ENCODE measurements around the gene NHSL1.

Gene NHSL1

DNA sequence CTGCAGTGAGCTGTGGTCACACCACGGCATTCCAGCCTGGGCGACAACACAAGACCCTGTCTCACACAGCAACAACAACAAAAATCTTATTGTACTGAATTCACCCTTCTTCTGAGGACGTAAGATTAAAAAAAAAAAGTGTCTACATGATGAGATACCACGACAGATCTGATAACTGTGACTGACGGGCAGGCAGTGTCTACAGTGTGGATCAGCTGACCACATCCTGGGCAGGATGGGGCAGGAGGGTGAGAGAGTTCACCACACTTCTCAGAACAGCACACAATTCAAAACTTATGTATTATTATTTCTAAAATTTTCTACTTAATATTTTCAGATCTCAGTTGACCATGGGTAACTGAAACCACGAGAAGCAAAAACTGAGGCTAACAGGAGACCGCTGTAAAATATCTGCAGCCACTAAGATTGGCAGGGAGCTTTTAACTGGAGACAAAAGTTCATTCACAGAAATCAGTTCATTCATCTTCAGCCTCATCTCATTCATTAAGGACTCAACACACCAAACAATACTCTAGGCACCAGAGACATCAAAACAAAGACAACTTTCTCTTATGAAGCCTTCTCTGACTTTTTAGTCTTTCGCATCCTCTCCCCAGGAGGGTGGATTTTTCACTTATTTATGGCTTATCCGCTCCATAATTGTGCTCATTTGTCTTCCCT, 15.7 kb upstream of the NHSL1 start:
- H3K4me3 ChIP-seq (ENCODE audit: low read depth, low read length): no peak overlapping the region
- TF ChIP-seq, protein P1, sequence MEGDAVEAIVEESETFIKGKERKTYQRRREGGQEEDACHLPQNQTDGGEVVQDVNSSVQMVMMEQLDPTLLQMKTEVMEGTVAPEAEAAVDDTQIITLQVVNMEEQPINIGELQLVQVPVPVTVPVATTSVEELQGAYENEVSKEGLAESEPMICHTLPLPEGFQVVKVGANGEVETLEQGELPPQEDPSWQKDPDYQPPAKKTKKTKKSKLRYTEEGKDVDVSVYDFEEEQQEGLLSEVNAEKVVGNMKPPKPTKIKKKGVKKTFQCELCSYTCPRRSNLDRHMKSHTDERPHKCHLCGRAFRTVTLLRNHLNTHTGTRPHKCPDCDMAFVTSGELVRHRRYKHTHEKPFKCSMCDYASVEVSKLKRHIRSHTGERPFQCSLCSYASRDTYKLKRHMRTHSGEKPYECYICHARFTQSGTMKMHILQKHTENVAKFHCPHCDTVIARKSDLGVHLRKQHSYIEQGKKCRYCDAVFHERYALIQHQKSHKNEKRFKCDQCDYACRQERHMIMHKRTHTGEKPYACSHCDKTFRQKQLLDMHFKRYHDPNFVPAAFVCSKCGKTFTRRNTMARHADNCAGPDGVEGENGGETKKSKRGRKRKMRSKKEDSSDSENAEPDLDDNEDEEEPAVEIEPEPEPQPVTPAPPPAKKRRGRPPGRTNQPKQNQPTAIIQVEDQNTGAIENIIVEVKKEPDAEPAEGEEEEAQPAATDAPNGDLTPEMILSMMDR (IDR thresholded peaks at IDR 0.05; ENCODE audit: borderline replicate concordance, insufficient read depth, low read depth, low read length): no peak

DNA sequence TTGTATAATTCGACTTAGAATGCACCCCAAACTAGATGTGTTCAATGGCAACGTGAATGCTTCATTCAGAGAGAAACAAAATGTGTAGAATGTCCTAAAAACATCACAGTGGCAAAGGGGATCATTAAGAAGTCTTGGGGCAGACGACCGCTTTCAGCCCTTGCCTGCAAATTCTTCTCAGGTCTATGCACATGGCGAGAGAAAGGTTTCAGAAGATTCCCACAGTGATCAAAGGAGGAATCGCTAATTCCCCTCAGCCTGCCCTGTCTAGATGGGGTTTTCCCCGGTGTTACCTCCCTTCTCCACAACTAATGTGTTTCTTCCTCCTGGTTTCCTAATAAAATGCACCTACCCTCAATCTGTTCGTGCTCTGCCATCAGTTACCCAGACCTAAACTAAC, 13.3 kb upstream of the NHSL1 start:
- TF ChIP-seq, protein P1 (IDR thresholded peaks at IDR 0.05; ENCODE audit: borderline replicate concordance, insufficient read depth, low read depth, low read length): no peak
- no peak overlapping the region for H3K4me3 ChIP-seq (ENCODE audit: low read depth, low read length)

DNA sequence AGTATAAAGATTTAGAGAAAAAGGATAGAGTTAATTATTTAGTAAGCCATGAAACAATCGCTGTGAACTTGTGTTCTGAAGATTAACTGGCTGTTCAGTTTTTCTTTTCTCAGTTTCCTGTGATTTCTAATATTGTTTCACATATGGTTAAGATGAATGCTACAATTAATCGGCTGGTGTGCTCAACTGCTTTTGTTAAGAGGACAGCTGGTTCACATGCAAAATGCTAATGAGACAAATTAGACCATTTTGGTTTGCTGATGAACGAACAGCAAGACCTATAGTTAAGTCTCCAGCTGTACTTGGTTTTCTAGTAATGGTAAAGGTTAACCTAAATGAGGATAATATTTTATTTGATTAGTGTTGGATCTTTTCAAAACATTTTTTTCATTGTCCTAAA, 10.8 kb upstream of the NHSL1 start:
- no peak overlapping the region for H3K4me3 ChIP-seq (ENCODE audit: low read depth, low read length)
- TF ChIP-seq, protein P1 (IDR thresholded peaks at IDR 0.05; ENCODE audit: borderline replicate concordance, insufficient read depth, low read depth, low read length): no peak

GRCh38 chr6:138509371-138509770, 10.1 kb upstream of the NHSL1 start:
- no peak overlapping the region for H3K4me3 ChIP-seq (ENCODE audit: low read depth, low read length)
- TF ChIP-seq, protein P1 (IDR thresholded peaks at IDR 0.05; ENCODE audit: borderline replicate concordance, insufficient read depth, low read depth, low read length): peak; percentile 32; the same call in 1 of the 2 replicates

DNA sequence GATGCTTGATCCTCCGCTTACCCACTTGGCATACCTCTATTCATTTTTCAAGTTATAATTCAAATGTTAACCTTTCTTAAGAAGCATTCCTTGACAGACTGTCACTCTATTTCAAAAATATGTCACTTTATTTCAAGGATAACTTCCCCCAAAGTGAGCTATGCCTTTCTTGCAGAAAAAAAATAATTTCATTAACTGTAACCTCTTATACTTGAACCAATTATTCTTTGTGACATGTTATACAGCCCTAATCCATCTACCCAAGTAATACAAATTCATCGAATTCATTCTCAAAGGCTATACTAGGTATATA, 9.3 kb upstream of the NHSL1 start:
- TF ChIP-seq, protein P1 (IDR thresholded peaks at IDR 0.05; ENCODE audit: borderline replicate concordance, insufficient read depth, low read depth, low read length): no peak
- H3K4me3 ChIP-seq (ENCODE audit: low read depth, low read length): no peak overlapping the region

DNA sequence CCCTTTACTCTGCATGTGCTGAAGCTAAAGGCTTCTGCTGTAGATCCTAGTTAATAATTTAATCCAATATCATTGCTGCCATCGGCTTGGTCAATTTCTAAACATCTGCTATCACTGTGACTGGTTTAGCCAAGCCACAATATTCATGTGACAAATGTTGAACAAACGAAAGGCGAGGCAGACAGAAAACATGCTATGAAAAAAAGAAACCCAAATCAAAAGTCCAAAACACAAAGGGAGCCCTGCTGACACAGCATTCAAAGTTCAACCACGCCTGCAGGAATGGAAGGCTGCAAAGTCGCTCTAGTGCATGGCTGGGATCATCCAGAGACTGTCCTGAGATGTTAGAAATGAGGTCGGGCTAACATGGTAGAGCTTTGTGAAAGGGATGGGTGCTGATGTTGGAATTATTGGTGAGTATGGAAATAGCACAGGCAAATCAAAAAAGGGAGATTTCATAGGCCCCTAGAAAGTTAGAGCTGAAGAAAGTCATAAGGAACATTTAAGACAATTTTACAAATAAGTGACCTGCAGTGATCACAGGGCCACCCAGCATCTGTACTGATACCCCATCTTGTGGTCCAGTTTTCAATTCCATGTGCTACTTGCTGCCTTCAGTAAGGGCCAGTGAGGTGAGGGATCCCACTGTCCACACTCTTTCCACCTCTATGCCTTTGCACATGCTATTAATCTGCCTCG, 8.8 kb upstream of the NHSL1 start:
- no peak overlapping the region for H3K4me3 ChIP-seq (ENCODE audit: low read depth, low read length)
- TF ChIP-seq, protein P1 (IDR thresholded peaks at IDR 0.05; ENCODE audit: borderline replicate concordance, insufficient read depth, low read depth, low read length): no peak
